IMR-90 (cell line): ENCODE results near the gene KDM3B. TPM values are rescaled to one million over a fixed set of nuclear protein-coding genes. Genes with fewer than 3 reads are reported as not detected.

Source experiments
- ATAC-seq: fragments of 200-7000 bp; cut with Tn5 transposase; 2 replicates; pipeline ENCODE4 v1.9.1; 2020; ENCODE audit warnings: low read depth, mild to moderate bottlenecking, moderate library complexity
- BruUV-seq: library from RNA; stranded (reverse); fragments of 400-500 nt; replicated peaks from 2 replicates; lab custom pipeline; 2021; lab: Mats Ljungman, UMichigan
- CTCF ChIA-PET: fragments of 300-600 bp; formaldehyde crosslinking; extraction: SDS; loops from one replicate; lab custom pipeline; 2021; ENCODE audit warnings: antibody characterized with exemption; lab: Yijun Ruan, JAX
- POLR2A ChIA-PET: fragments of 300-600 bp; sonication (Branson Sonifier 250); formaldehyde crosslinking; loops from one replicate; lab custom pipeline; 2022; ENCODE audit warnings: antibody characterized with exemption; ENCODE audit not compliant: unreplicated experiment; lab: Charles Lee
- DNase-seq: peaks from one replicate; pipeline ENCODE4 v3.0.0; 2013
- H2AFZ ChIP-seq: replicated peaks from 2 replicates; pipeline ENCODE3; 2013; ENCODE audit warnings: low read length, mild to moderate bottlenecking; ENCODE audit not compliant: poor library complexity
- H2AK5ac ChIP-seq: 2 replicates; pipeline ENCODE4 v1.6.1; 2013; ENCODE audit warnings: low read depth, low read length, inconsistent platforms
- H2AK9ac ChIP-seq: replicated peaks from 2 replicates; pipeline ENCODE3; 2013; ENCODE audit warnings: mild to moderate bottlenecking, low read depth, low read length, moderate library complexity; ENCODE audit not compliant: poor library complexity
- H2BK120ac ChIP-seq: 2 replicates; pipeline ENCODE4 v1.6.1; 2013; ENCODE audit warnings: low read depth, low read length, inconsistent platforms
- H2BK15ac ChIP-seq: 3 replicates; pipeline ENCODE4 v1.6.1; 2013; ENCODE audit warnings: low read depth, low read length, inconsistent platforms
- H2BK20ac ChIP-seq: 2 replicates; pipeline ENCODE4 v1.6.1; 2013; ENCODE audit warnings: low read depth, mild to moderate bottlenecking, inconsistent platforms, low read length, moderate library complexity
- H2BK5ac ChIP-seq: 2 replicates; pipeline ENCODE4 v1.6.1; 2013; ENCODE audit warnings: mild to moderate bottlenecking, low read depth, low read length, inconsistent platforms; ENCODE audit not compliant: poor library complexity, severe bottlenecking
- H3K14ac ChIP-seq: replicated peaks from 2 replicates; pipeline ENCODE4 v1.6.1; 2013; ENCODE audit warnings: low read depth, low read length, inconsistent platforms
- H3K18ac ChIP-seq: 2 replicates; pipeline ENCODE4 v1.6.1; 2013; ENCODE audit warnings: low read depth, low read length, control low read depth
- H3K23ac ChIP-seq: 2 replicates; pipeline ENCODE4 v1.6.1; 2013; ENCODE audit warnings: low read depth, low read length, inconsistent platforms
- H3K27ac ChIP-seq: 2 replicates; pipeline ENCODE4 v1.5.1; 2013; ENCODE audit warnings: mild to moderate bottlenecking, control low read depth, low read length; ENCODE audit not compliant: insufficient read depth
- H3K27me3 ChIP-seq: 2 replicates; pipeline ENCODE4 v1.6.1; 2013; ENCODE audit warnings: low read length; ENCODE audit not compliant: control insufficient read depth, insufficient read depth
- H3K36me3 ChIP-seq: 2 replicates; pipeline ENCODE4 v1.6.1; 2013; ENCODE audit warnings: low read length, mixed read lengths; ENCODE audit not compliant: control insufficient read depth, insufficient read depth
- H3K4ac ChIP-seq: 2 replicates; pipeline ENCODE4 v1.6.1; 2013; ENCODE audit warnings: low read depth, low read length, inconsistent platforms
- H3K4me1 ChIP-seq: 2 replicates; pipeline ENCODE4 v1.6.1; 2013; ENCODE audit warnings: low read length, mixed read lengths; ENCODE audit not compliant: control insufficient read depth, insufficient read depth
- H3K4me2 ChIP-seq: 2 replicates; pipeline ENCODE4 v1.6.1; 2013; ENCODE audit warnings: low read depth, mild to moderate bottlenecking, control low read depth, low read length, moderate library complexity
- H3K4me3 ChIP-seq: 2 replicates; pipeline ENCODE4 v1.5.1; 2013; ENCODE audit warnings: low read depth, mild to moderate bottlenecking, control low read depth, low read length, moderate library complexity; ENCODE audit not compliant: insufficient read depth
- H3K56ac ChIP-seq: 2 replicates; pipeline ENCODE4 v1.6.1; 2013; ENCODE audit warnings: low read length, inconsistent platforms; ENCODE audit not compliant: insufficient read depth; ENCODE audit errors: extremely low read depth
- H3K79me1 ChIP-seq, 2 experiments: 2 replicates each; pipeline ENCODE4 v1.6.1; 2013; ENCODE audit warnings: low read length in 2 of 2, inconsistent platforms in 1 of 2, low read depth in 1 of 2
- H3K9ac ChIP-seq: 2 replicates; pipeline ENCODE4 v1.6.1; 2013; ENCODE audit warnings: low read depth, low read length, control low read depth
- H3K9me1 ChIP-seq: 2 replicates; pipeline ENCODE4 v1.6.1; 2013; ENCODE audit warnings: low read length, inconsistent platforms; ENCODE audit not compliant: insufficient read depth
- H3K9me3 ChIP-seq: 2 replicates; pipeline ENCODE4 v1.6.1; 2013; ENCODE audit warnings: low read length; ENCODE audit not compliant: control insufficient read depth, insufficient read depth
- H4K20me1 ChIP-seq: 2 replicates; pipeline ENCODE4 v1.6.1; 2013; ENCODE audit warnings: low read length, inconsistent platforms; ENCODE audit not compliant: insufficient read depth
- H4K5ac ChIP-seq: 2 replicates; pipeline ENCODE4 v1.6.1; 2013; ENCODE audit warnings: mild to moderate bottlenecking, low read depth, low read length, control low read depth
- H4K8ac ChIP-seq, 2 experiments: 2 replicates each; pipeline ENCODE4 v1.6.1; 2013; ENCODE audit warnings: low read depth in 2 of 2, low read length in 2 of 2, control low read depth in 1 of 2, inconsistent platforms in 1 of 2
- H4K91ac ChIP-seq: 2 replicates; pipeline ENCODE4 v1.6.1; 2013; ENCODE audit warnings: low read depth, low read length, inconsistent platforms; ENCODE audit not compliant: insufficient read depth
- BHLHE40 ChIP-seq: fragments of 150-350 bp; IDR thresholded peaks from 2 replicates; pipeline ENCODE4 v1.6.1; 2016; ENCODE audit warnings: mild to moderate bottlenecking, low read depth, low read length
- MAFK ChIP-seq: IDR thresholded peaks from 2 replicates; pipeline ENCODE4 v1.6.1; 2012; ENCODE audit warnings: low read depth, low read length, improper control_type of control experiment
- RAD21 ChIP-seq: IDR thresholded peaks from 2 replicates; pipeline ENCODE4 v1.6.1; 2012; ENCODE audit warnings: low read length, improper control_type of control experiment
- SMC3 ChIP-seq: fragments of 150-350 bp; IDR thresholded peaks from 2 replicates; pipeline ENCODE4 v1.6.1; 2016; ENCODE audit warnings: low read depth, mild to moderate bottlenecking, antibody characterized with exemption, low read length, moderate library complexity
- WGBS, 2 experiments: methylation state at CpG; one replicate each; pipeline versions ENCODE4 v1.1.5 to v1.1.7; 2013; ENCODE audit warnings: missing lambda C conversion rate in 2 of 2; ENCODE audit not compliant: insufficient read length in 1 of 2; ENCODE audit errors: extremely low coverage in 2 of 2; 5-methylcytosine and 5-hydroxymethylcytosine counted together
- dilution Hi-C: fragments of 300-500 bp; cut with HindIII; formaldehyde crosslinking; loops from one replicate; pipeline ENCODE4 v1.14.3; 2018; ENCODE audit warnings: low sequenced_read_pairs; ENCODE audit not compliant: unreplicated experiment
- in situ Hi-C: fragments of 300-500 bp; cut with MboI; formaldehyde crosslinking; loops from 3 replicates; pipeline ENCODE4 v1.14.3; 2019; ENCODE audit warnings: low sequenced_read_pairs, inconsistent platforms, mixed read lengths
- intact Hi-C: fragments of 100-400 bp; cut with micrococcal nuclease; formaldehyde crosslinking; loops from 2 replicates; pipeline ENCODE4 v1.10.0; 2022
- polyA plus RNA-seq, 3 experiments: library from polyadenylated mRNA; depleted of rRNA; stranded (reverse); fragments of >200 nt; gene quantifications; 2 replicates each; pipeline ENCODE4 v1.2.3, GENCODE V29; 2012; ENCODE audit warnings: low replicate concordance in 1 of 3
- total RNA-seq: library from RNA; depleted of rRNA; stranded (reverse); fragments of >200 nt; gene quantifications from 2 replicates; pipeline ENCODE4 v1.2.3, GENCODE V29; 2012

Gene KDM3B
- total and polyA plus RNA-seq, 2 of the 4 experiments (the other 2 are of a cell fraction), result 19.4 to 35.8 TPM

GRCh38 chr5:138448070-138448469 is 95.6 kb downstream of the KDM3B start:
- H3K23ac ChIP-seq, result no peak overlapping the region
- no peak overlapping the region for H3K56ac ChIP-seq
- H3K9ac ChIP-seq, result no peak overlapping the region
- H4K8ac ChIP-seq, result no peak overlapping the region
- no peak overlapping the region for H4K5ac ChIP-seq
- H3K9me1 ChIP-seq, result no peaks in the 10 kb centered on the region
- H3K9me3 ChIP-seq, result no peaks in the 10 kb centered on the region
- H3K27ac ChIP-seq, result no peak overlapping the region
- TF ChIP-seq MAFK (no peak), BHLHE40 (no peak), RAD21 (no peak), SMC3 (no peak)
- H3K27me3 ChIP-seq, result no peaks in the 10 kb centered on the region; the same call in 1 of the 2 replicates
- H4K20me1 ChIP-seq, result no peaks in the 10 kb centered on the region
- no TSS peak for BruUV-seq
- H3K4me3 ChIP-seq, result no peak overlapping the region
- in situ Hi-C loops (no loop called here), dilution Hi-C loops (no loop called here), intact Hi-C loops (no loop called here)
- H2AK9ac ChIP-seq, result no peak overlapping the region
- DNase-seq (no peak), ATAC-seq (no peak)
- H2BK20ac ChIP-seq, result no peak overlapping the region
- no peak overlapping the region for H3K4ac ChIP-seq
- no peak overlapping the region for H3K14ac ChIP-seq
- no peak overlapping the region for H3K18ac ChIP-seq
- ChIA-PET POLR2A (no interaction called here), CTCF (no interaction called here)
- no peaks in the 10 kb centered on the region for H3K4me1 ChIP-seq
- H2BK5ac ChIP-seq, result no peak overlapping the region
- H4K91ac ChIP-seq, result no peak overlapping the region
- H2BK15ac ChIP-seq, result no peak overlapping the region
- no peak overlapping the region; the same call in 1 of the 2 replicates for H2AK5ac ChIP-seq
- 85% methylated on average over 6 of the region's 6 CpGs; no CpG with 5 or more reads in 1 of the 2 experiments for WGBS, 2 experiments
- no peaks in the 10 kb centered on the region for H3K36me3 ChIP-seq
- no peak overlapping the region for H2BK120ac ChIP-seq
- H3K79me1 ChIP-seq, result no peaks in the 10 kb centered on the region
- H3K4me2 ChIP-seq, result no peak overlapping the region
- H2AFZ ChIP-seq, result no peak overlapping the region
